HG03025 (cell line): ENCODE data around the gene ANKRD52.
"Not testable (repeated sequence)": the region's sequence is repeated elsewhere in the genome, so short reads cannot be mapped to it uniquely, and the experiment has no call there.

Experiments
- ATAC-seq: cut with Tn5 transposase; IDR thresholded peaks from one replicate; pipeline ENCODE4 v1.9.1; 2021; ENCODE audit warnings: mild to moderate bottlenecking, moderate library complexity; ENCODE audit not compliant: unreplicated experiment, low FRiP score

Gene ANKRD52

DNA sequence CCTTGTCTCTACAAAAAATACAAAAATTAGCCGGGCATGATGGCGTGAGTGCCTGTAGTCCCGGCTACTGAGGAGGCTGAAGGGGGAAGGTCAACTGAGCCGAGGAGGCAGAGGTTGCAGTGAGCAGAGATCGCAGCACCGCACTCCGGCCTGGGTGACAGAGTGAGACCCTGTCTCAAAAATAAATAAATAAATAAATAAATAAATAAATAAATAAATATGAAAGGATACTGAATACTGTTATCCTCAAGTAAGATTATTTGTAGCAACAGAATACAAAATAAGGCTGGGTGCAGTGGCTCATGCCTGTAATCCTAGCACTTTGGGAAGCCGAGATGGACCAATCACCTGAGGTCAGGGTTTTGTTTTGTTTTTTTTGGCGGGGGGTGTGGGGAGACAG, 38.3 kb downstream of the ANKRD52 start:
- no peak for ATAC-seq

DNA sequence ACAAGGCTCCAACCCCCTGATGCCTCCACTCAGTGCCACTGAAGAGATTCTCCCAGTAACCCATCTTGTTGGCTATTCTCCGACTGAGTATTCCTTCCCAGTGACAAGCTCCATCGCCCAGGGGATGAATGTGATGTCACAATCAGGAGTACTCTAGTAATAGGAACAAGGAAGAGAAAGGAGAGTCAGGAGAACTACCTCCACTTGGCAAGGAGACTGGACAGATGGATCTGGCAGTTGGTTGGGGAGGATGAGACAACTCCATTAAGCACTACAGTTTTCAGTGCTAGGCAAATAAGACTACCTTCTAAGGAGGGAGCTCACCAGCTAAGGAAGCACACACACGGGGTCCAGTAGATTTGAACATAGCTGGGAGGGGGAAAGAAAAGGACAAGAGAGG, 41.7 kb downstream of the ANKRD52 start:
- ATAC-seq = no peak

DNA sequence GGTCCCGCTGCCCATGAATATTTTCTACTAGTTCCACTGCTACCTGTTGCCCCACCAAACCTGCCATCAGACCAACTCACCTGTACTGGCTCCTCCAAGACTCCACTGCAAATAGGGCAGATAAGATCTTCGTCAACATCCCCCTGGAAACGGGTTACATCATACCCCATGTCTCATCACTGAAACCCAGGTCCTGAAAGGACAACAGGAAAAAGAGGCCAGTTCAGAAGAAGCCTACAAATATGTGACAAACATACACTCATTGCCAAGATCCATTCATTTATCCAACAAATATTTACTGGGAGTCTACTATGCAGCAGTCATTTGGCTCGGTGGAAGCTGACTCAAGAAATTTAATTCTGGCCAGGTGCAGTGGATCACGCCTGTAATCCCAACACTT, 44.3 kb downstream of the ANKRD52 start:
- ATAC-seq = no peak

DNA sequence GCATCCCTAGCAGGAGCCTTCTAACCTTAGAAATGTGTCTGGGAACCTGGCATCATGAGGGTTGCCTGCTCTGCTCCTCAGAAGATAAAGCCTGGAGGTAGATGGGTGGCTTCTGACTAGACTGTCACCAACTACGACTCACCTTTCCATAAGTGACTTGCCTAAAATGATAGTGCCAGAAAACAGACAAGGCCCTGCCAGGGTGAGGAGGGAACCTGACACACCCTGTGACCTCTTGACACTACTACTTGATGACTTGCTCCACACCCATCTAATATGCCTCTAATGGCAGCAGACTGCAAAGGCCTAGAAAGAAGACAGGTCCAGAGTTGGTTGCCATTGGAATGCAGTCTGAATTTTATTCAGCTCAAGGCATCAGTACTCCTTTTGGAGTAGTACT, 45.8 kb downstream of the ANKRD52 start:
- no peak for ATAC-seq

DNA sequence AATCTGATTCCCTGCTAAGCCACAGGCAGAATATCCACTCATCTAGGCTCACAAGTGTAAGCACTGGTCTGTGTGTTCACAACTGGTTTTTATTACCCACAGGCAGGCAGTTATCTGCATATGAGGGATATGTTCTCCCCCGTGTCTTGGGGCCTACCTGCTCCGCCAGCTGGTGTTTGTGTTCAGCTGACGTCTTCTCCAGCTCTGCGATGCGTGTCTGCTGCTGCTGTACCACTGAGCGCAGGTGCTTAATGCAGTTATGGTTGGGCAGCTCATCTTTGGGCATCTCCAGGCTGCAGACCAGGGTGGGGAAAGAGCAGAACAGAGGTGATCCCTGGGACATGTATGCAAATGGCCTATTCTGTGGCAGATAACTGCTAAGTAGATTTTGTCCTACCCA, 50.2 kb downstream of the ANKRD52 start:
- ATAC-seq = no peak

DNA sequence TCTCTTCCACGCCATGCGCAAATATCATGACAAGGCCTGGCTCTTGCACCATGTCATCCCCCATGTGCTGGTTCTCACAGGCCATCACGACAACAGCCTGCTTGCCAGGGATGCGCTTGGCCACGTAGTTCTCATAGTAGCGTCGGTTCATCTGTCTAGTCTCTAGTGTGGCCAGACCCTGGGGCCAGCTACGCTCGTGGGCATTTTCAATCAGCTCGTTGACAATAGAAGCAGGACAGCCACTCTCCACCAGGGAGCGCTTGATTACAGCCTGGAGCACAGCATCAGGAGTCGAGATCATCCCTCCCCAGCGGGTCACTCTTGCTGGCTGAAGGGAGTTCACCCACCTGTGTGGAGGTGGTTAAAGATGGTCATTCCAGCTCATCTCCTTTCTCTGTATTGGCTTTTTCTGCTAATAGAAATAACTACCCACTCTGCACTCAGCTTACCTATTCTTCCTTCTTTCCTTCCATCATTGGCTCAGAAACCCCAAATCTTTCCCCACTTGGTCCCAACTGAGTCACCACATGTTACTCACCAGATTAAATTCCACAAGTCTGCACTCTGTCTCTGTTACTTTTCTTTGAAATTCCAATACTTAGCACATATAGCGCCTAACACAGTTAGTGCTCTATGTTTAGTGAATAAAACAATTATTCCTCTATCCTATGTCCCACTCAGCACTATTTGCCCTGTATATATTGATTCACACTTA, 51.6 kb downstream of the ANKRD52 start:
- no peak for ATAC-seq

DNA sequence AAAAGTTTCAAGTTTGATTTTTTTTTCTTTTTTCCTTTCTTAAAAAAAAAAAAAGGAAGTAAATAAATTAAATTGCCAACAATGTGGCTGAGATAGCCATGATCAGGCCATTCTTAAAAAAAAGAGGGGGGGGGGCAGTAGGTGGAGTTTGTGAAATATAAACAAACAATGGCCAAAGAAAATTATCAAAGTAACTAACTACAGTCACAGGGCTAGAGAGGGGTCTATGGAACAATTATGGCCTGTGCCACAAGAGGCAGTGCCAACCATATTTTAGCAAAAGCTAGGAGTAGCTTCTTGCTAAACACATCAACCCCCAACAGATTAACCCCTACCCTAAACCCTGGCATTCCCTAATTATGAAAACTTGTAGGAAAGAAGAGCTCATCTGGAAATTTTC, 52.7 kb downstream of the ANKRD52 start:
- ATAC-seq = no peak

DNA sequence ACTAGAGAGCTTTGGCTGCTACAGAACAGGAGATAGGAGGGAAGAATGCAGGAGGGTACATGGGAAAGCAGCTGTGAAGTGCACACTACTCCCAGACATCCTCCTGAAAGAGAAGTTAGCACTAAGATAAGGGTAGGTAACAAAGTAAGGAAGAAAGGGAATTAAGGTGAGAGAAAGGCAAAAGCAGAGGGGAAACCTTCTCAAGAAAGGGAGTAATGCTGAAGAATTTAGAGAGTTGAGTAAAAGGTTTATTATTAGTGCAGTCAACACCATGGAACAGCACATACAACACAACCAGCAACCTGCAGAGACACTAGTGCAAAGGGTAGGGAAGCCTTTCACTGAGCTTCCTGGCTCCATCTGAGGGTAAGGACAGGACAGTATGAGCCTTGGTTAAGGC, 53.9 kb downstream of the ANKRD52 start:
- no peak for ATAC-seq

DNA sequence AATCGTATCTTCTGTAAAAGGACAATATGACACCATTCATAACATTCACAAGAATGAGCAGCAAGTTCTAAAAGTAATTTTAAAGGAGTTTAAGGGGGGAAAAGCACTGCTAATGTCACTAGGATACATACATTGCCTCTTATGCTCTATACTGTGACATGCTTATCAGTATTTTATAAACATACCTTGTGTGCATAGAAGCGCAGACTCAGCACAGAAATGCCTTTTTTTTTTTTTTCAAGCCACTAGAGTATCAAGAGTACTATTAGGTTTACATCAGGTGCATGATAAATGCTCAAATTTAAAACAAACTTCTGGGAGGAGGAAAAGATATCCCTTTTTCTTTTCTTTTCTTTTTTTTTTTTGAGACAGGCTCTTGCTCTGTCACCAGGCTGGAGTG, 55.3 kb downstream of the ANKRD52 start:
- no peak for ATAC-seq

DNA sequence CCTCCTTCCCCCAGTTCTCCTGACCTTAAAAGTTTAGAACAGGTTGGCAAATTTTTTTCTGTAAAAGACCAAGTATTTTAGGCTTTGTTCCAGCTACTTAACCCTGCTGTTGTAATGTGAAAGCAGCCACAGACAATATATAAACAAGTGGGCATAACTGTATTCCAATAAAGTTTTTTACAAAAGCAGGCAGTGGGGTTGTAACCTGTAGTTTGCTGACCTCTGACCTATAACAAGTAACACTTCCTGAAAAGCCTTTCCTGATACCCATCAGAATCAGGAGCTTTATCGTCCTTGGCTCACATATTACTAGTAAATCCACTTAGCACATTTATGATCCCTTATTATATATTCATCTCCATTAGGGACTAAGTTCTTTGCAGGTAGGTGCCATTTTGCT, 55.8 kb downstream of the ANKRD52 start:
- no peak for ATAC-seq

DNA sequence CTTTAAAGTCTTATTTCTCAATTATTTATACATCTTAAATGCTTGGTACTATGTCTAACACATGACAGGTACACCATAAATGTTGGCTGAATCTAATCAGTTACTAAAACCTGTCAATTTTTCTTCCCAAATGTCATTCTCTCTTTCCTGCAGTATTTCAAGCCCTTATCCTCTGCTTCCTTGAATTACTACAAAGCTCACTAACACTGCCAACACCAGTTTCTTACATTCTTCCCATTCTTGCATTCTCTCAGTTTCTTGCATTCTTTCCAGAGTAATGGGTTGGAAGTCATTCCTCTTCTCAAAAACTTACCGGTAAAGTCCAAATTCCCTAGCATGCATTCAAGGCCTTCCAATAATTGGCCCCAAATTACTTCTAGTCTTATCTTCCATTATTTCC, 59.3 kb downstream of the ANKRD52 start:
- no peak for ATAC-seq

DNA sequence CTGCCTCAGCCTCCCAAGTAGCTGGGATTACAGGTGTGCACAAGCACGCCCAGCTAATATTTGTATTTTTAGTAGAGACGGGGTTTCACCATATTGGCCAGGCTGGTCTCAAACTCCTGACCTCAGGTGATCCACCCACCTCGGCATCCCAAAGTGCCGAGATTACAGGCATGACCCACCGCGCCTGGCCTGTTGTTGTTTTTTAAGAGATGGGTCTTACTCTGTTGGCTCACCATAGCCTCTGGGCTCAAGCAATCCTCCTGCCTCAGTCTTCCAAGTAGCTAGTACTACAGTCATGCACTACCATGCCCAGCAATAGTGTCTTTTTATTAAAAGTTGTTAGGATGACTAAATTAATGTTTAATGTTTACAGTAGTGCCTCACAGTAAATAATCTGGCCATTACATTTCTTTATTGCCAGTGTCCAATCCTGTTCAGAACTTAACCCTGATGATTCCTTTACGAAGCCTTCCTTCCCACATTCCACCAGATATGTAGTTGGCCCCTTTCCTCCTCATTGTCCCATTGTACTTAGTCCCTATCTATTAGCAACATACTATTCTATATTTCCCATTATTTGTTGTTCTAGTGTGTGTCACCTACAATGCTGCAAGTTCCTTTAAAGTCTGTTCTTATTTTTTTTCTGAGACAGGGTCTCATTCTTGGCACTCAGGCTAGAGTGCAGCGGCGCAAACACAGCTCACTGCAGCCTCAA, 60.1 kb downstream of the ANKRD52 start:
- no peak for ATAC-seq

DNA sequence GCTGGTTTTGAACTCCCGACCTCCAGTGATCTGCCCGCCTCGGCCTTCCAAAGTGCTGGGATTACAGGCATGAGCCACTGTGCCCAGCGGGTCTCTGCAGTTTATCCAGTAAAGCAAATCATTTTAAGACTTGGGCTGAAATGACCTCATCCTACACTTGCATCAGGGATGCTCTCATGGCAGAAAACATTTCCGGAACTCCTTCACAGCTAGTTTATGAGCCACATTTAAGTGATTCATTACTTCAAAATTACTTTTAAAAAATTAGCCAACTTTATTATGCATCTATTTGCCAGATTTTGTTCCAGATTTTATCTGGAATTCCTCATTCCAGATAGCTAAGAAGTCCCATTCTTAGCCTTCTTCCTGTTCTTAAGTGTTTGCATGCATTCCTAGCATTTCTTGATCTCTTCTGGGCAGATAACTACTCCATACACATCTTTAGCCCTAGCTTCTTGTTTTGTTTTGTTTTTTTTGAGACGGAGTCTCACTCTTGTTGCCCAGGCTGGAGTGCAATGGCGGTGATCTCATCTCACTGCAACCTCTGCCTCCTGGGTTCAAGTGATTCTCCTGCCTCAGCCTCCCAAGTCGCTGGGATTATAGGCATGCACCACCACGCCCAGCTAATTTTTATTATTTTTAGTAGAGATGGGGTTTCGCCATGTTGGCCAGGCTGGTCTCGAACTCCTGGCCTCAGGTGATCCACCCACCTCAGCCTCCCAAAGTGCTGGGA, 61.2 kb downstream of the ANKRD52 start:
- ATAC-seq = not testable (repeated sequence)

DNA sequence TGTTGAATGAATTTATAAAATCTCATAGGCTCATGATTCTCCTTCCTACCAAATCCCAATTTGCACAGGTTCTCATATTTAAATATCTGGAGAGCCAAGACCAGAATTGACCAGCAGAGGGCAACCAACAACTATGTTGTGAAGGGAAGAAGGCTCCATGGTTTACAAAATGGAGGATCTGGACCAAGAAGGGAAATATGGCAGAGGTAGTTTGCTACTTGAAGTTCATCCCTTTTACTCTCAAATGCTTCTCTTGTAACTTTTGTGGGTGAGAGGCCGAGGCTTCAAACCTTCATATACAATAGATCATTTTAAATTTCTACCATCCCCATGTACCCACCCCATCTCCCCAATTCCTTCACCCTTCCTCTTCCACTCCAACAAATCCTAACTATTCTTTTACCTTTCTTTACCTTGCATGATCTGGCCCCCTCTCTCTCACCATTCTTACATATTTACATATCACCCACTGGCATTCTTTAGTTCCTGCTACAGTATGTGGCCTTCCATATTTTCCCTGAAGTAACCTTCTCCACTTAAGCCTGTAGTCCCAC, 65.1 kb downstream of the ANKRD52 start:
- ATAC-seq = no peak

DNA sequence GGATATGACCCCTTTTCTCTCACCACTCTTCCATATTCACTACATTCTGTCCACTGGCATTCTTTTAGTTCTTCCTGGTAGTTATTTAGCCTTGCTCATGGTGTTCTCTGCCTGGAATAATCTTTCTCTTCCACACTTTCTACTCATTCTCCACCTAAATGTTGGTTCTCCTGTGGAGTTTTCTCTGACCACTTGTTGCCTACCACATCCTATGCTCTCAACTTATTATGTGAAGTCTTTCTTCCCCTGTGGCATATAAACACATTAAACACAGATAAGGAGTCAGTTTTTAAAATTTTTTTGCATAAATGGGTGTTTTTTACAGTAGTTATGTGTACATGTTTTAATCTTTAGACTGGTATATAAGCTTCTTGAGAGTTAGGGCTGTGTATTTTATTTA, 65.6 kb downstream of the ANKRD52 start:
- ATAC-seq = no peak

DNA sequence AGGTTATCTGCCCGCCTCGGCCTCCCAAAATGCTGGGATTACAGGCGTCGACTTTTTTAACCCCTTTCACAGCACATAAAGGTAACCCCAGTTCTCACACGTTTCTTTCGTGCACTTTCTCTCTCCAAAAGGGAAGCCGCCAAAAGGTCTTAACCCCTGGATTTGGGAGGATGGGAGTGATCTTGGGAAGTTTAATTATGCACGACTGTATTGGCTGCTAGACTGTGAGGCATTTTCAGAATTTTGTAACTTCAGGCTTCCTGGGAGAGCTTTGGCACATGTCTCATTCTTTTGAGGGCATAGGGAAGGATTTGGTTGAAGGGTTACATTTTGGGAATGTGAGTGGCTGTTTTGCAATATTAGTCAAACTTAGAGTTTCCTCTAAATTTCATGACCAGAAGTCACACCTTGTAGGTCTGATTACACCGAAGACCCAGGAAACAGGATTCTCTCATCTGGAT, 67.5 kb downstream of the ANKRD52 start:
- no peak for ATAC-seq

DNA sequence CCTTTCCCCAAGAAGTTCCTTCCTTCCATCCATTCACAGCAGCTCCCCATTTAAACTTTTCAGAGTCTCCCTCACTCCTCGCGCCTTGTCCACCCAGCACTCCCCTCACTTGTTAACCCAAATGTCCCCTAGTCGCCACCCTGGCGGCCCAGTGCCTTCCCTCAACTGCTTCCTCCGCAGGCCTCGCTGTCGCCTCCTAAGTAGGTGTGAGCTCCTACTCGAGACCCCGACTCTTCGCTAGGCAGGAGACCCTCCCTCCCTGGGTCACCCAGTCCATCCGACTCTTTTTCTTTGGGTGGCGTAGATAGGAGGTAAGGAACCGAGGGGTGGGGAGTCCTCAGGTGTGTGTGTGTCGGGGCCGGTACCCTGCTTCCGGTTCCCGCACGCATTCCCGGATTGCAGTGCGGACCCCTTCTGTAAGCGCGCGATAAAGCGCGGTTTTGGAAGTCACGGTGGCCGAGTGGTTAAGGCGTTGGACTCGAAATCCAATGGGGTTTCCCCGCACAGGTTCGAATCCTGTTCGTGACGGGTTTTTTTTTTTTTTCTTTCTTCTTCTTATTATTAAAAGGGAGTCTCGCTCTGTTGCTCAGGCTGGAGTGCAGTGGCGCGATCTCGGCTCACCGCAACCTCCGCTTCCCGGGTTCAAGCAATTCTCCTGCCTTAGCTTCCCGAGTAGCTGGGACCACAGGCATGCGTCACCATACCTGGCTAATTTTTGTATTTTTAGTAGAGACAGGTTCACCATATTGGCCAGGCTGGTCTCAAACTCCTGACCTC, 68.1 kb downstream of the ANKRD52 start:
- ATAC-seq = peak; percentile 18

DNA sequence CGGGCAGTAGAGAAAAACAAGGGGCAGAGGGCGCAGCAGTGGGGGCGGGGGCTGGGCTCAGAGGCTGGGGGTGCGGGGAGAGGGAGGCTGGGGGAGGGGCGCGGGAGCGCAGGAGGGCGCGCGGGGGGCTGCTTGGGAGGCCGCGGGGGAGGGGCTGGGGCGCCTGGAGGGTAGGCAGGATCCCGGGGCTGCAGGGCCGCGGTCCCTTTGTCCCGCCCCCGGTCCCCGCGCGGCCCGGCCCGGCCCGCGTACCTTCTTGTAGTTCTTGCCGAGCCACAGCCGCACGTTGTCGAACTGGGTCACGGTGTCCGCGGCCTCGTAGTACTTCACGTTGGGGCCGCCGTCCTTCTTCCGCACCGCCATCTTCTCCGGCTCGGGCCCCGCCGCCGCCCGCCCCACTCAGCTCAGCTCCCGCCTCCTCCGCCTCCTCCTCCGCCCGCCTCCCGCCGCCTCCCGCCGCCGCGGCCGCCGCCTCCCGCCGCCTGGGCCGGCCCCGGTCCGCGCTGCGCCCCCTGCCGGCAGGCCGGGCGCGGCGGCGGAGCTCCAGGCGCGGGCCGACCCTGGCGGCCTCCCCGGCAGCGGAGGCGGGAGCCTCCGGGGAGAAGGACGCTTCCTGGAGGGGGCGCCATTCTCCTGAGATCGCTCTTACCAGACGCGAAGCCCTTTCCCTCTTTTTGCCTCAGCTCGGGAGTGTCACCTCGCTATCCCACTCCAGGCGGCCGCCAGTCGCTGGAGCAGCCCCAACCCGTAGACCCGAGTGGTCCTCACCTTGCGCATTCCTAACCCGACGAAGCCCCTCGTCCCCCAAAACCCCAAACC, 68.9 kb downstream of the ANKRD52 start, which contains the start of gene SMARCC2:
Gene SMARCC2, minus strand, starts transcription at position 385 of the 819 bp plus-strand sequence. Its CDS starts 22 bp downstream, at position 363.
- peak; percentile 69 for ATAC-seq

DNA sequence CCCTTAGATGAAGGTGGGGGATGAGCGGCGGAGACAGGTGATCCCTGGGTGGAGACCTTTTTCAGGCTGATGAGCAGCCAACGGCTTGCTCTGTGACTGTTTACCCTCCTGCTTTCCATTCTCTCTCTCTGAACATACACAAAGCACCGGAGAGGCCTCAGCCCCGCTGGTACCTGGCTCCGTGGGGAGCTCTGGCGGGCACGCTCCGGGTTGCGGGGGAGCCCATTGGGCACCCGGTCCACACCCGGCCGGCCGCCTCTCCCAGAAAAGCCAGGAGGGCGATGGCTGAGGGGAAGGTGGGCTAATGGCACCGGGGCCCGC, 69.4 kb downstream of the ANKRD52 start:
- peak; percentile 8 for ATAC-seq
